HEK293 (cell line): ENCODE data around the gene FRMD4B.

Experiments
- CTCF ChIA-PET: fragments of 350-600 bp; formaldehyde crosslinking; extraction: SDS; loops from one replicate; lab custom pipeline; 2021; ENCODE audit warnings: antibody characterized with exemption; lab: Yijun Ruan, JAX
- POLR2A ChIA-PET: fragments of 300-600 bp; formaldehyde crosslinking; extraction: SDS; loops from one replicate; lab custom pipeline; 2020; ENCODE audit warnings: antibody characterized with exemption, inconsistent platforms; lab: Yijun Ruan, JAX
- H3K27ac ChIP-seq: fragments of 200-500 bp; sonication (Bioruptor generic); 2 replicates; pipeline ENCODE4 v1.5.1; 2014; ENCODE audit warnings: low read depth, low read length, control low read depth, inconsistent platforms; ENCODE audit errors: extremely low read depth
- H3K36me3 ChIP-seq, 2 experiments: fragments of 200-500 bp in 1 of 2; sonication (Bioruptor generic) in 1 of 2; 1 replicate in 1 of 2; 2 replicates in 1 of 2; pipeline ENCODE4 v1.5.1; 2014 to 2017; ENCODE audit warnings: inconsistent platforms in 2 of 2, low read length in 2 of 2; ENCODE audit not compliant: control insufficient read depth in 2 of 2, insufficient read depth in 1 of 2
- H3K4me1 ChIP-seq: fragments of 200-500 bp; sonication (Bioruptor generic); 2 replicates; pipeline ENCODE4 v1.5.1; 2014; ENCODE audit warnings: mild to moderate bottlenecking, low read length, inconsistent platforms; ENCODE audit not compliant: control insufficient read depth, insufficient read depth
- H3K4me3 ChIP-seq: 2 replicates; pipeline ENCODE4 v1.5.1; 2011; ENCODE audit warnings: low read depth, mild to moderate bottlenecking, control low read depth, low read length, moderate library complexity
- H3K9me3 ChIP-seq: fragments of 200-500 bp; sonication (Bioruptor generic); 2 replicates; pipeline ENCODE4 v1.5.1; 2014; ENCODE audit warnings: low read depth, low read length, inconsistent platforms; ENCODE audit not compliant: control insufficient read depth, insufficient read depth
- BCL11A ChIP-seq: fragments of 450-650 bp; formaldehyde crosslinking; IDR thresholded peaks from 2 replicates; pipeline ENCODE4 v1.5.1; 2016; ENCODE audit warnings: low read depth, missing biosample characterization, missing genetic modification characterization
- EGR2 ChIP-seq: fragments of 450-650 bp; formaldehyde crosslinking; IDR thresholded peaks from 2 replicates; pipeline ENCODE4 v1.5.1; 2016; ENCODE audit warnings: low read depth, missing biosample characterization, missing genetic modification characterization
- GLI4 ChIP-seq: fragments of 450-650 bp; formaldehyde crosslinking; IDR thresholded peaks from 2 replicates; pipeline ENCODE4 v1.5.1; 2016; ENCODE audit warnings: missing biosample characterization, missing genetic modification characterization
- KLF16 ChIP-seq: fragments of 450-650 bp; formaldehyde crosslinking; IDR thresholded peaks from 2 replicates; pipeline ENCODE4 v1.5.1; 2017; ENCODE audit warnings: missing biosample characterization, missing genetic modification characterization
- PRDM1 ChIP-seq: fragments of 450-650 bp; formaldehyde crosslinking; IDR thresholded peaks from 2 replicates; pipeline ENCODE4; 2016; ENCODE audit warnings: missing biosample characterization, missing genetic modification characterization
- SALL2 ChIP-seq: fragments of 450-650 bp; formaldehyde crosslinking; IDR thresholded peaks from 2 replicates; pipeline ENCODE4 v1.5.0; 2017; ENCODE audit warnings: missing biosample characterization, mild to moderate bottlenecking, missing genetic modification characterization, borderline replicate concordance
- YY2 ChIP-seq: fragments of 450-650 bp; formaldehyde crosslinking; IDR thresholded peaks from 2 replicates; pipeline ENCODE4 v1.5.1; 2016; ENCODE audit warnings: missing biosample characterization, missing genetic modification characterization
- ZBTB1 ChIP-seq: fragments of 450-650 bp; formaldehyde crosslinking; IDR thresholded peaks from 2 replicates; pipeline ENCODE4 v1.5.1; 2016; ENCODE audit warnings: missing biosample characterization, missing genetic modification characterization
- ZBTB7A ChIP-seq: fragments of 450-650 bp; formaldehyde crosslinking; IDR thresholded peaks from 2 replicates; pipeline ENCODE4 v1.5.1; 2016; ENCODE audit warnings: low read depth, missing biosample characterization, missing genetic modification characterization
- ZFP37 ChIP-seq: fragments of 450-650 bp; formaldehyde crosslinking; IDR thresholded peaks from 2 replicates; pipeline ENCODE4 v1.5.1; 2016; ENCODE audit warnings: missing biosample characterization, missing genetic modification characterization
- ZFP41 ChIP-seq: fragments of 450-650 bp; formaldehyde crosslinking; IDR thresholded peaks from 2 replicates; pipeline ENCODE4 v1.5.1; 2016; ENCODE audit warnings: missing biosample characterization, missing genetic modification characterization, borderline replicate concordance
- ZFP69B ChIP-seq: fragments of 450-650 bp; formaldehyde crosslinking; IDR thresholded peaks from 2 replicates; pipeline ENCODE4 v1.5.1; 2016; ENCODE audit warnings: missing biosample characterization, missing genetic modification characterization
- ZNF10 ChIP-seq: fragments of 450-650 bp; formaldehyde crosslinking; IDR thresholded peaks from 2 replicates; pipeline ENCODE4 v1.5.1; 2017; ENCODE audit warnings: missing biosample characterization, missing genetic modification characterization
- ZNF146 ChIP-seq: fragments of 450-650 bp; formaldehyde crosslinking; IDR thresholded peaks from 2 replicates; pipeline ENCODE4 v1.5.1; 2016; ENCODE audit warnings: missing biosample characterization, missing genetic modification characterization
- ZNF19 ChIP-seq: fragments of 450-650 bp; formaldehyde crosslinking; IDR thresholded peaks from 2 replicates; pipeline ENCODE4; 2016; ENCODE audit warnings: missing biosample characterization, missing genetic modification characterization, low read depth
- ZNF223 ChIP-seq: fragments of 450-650 bp; formaldehyde crosslinking; IDR thresholded peaks from 2 replicates; pipeline ENCODE4 v1.5.1; 2016; ENCODE audit warnings: missing biosample characterization, missing genetic modification characterization
- ZNF239 ChIP-seq: fragments of 450-650 bp; formaldehyde crosslinking; IDR thresholded peaks from 2 replicates; pipeline ENCODE4 v1.5.1; 2016; ENCODE audit warnings: missing biosample characterization, missing genetic modification characterization
- ZNF600 ChIP-seq: fragments of 450-650 bp; formaldehyde crosslinking; IDR thresholded peaks from 2 replicates; pipeline ENCODE4 v1.5.1; 2016; ENCODE audit warnings: missing biosample characterization, missing genetic modification characterization
- ZNF610 ChIP-seq: fragments of 450-650 bp; formaldehyde crosslinking; IDR thresholded peaks from 2 replicates; pipeline ENCODE4 v1.5.1; 2016; ENCODE audit warnings: missing biosample characterization, missing genetic modification characterization, borderline replicate concordance
- ZNF621 ChIP-seq: fragments of 450-650 bp; formaldehyde crosslinking; IDR thresholded peaks from 2 replicates; pipeline ENCODE4 v1.5.1; 2017; ENCODE audit warnings: missing biosample characterization, missing genetic modification characterization
- ZNF777 ChIP-seq: fragments of 450-650 bp; formaldehyde crosslinking; IDR thresholded peaks from 2 replicates; pipeline ENCODE4 v1.5.1; 2017; ENCODE audit warnings: missing biosample characterization, missing genetic modification characterization, borderline replicate concordance
- ZNF830 ChIP-seq: fragments of 450-650 bp; IDR thresholded peaks from 2 replicates; pipeline ENCODE4 v1.5.0; 2018; ENCODE audit warnings: missing biosample characterization, missing genetic modification characterization, low read depth, mild to moderate bottlenecking, moderate library complexity
- ZSCAN30 ChIP-seq: fragments of 450-650 bp; IDR thresholded peaks from 2 replicates; pipeline ENCODE4 v1.5.1; 2018; ENCODE audit warnings: missing biosample characterization, mild to moderate bottlenecking, missing genetic modification characterization, moderate library complexity
- TF ChIP-seq, protein P1 (sequence below): fragments of 450-650 bp; formaldehyde crosslinking; IDR thresholded peaks from 2 replicates; pipeline ENCODE4 v1.5.1; 2017; ENCODE audit warnings: missing biosample characterization, missing genetic modification characterization
- TF ChIP-seq, protein P2 (sequence below): IDR thresholded peaks from 2 replicates; pipeline ENCODE4 v1.6.1; 2011; ENCODE audit warnings: mild to moderate bottlenecking, low read depth, low read length, borderline replicate concordance
- TF ChIP-seq, protein P3 (sequence below): fragments of 450-650 bp; formaldehyde crosslinking; IDR thresholded peaks from 2 replicates; pipeline ENCODE4 v1.5.1; 2017; ENCODE audit warnings: missing biosample characterization, mild to moderate bottlenecking, missing genetic modification characterization, moderate library complexity

The FRMD4B gene

DNA sequence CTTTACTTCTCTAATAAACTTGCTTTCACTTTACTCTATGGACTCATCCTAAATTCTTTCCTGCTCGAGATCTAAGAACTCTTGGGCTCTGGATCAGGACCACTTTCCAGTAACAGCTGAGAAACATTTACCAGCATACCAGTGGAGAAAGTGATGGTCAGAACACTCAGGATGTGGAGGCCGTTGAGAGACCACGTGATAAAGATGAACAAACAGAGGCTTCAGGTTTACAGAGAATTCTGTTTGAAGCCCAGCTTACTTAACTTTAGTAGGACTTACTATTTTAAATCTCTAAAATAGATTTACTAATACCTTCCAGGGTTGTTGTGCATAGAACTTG, 57.0 kb downstream of the FRMD4B start:
- no peaks in the 10 kb centered on the region for H3K4me1 ChIP-seq
- H3K9me3 ChIP-seq = no peaks in the 10 kb centered on the region
- no peak overlapping the region for H3K27ac ChIP-seq
- H3K4me3 ChIP-seq = no peak overlapping the region
- ChIA-PET CTCF (no interaction called here), POLR2A (interaction anchor here (0.6 kb wide), 1 partner anchor 865 kb away, joined by 3 read pairs; no protein-coding TSS in a partner anchor)
- no peaks in the 10 kb centered on the region for H3K36me3 ChIP-seq
- no peak for TF ChIP-seq EGR2 (tag by site-specific recombination)
- TF ChIP-seq ZNF239 (tag by site-specific recombination) = no peak
- no peak for TF ChIP-seq ZNF19 (tag by site-specific recombination)
- TF ChIP-seq YY2 (tag by site-specific recombination) = no peak
- no peak for TF ChIP-seq ZBTB1 (tag by site-specific recombination)
- TF ChIP-seq ZNF146 = no peak
- TF ChIP-seq ZNF223 (tag by site-specific recombination) = no peak
- TF ChIP-seq ZFP69B (tag by site-specific recombination) = no peak
- TF ChIP-seq, protein P1, sequence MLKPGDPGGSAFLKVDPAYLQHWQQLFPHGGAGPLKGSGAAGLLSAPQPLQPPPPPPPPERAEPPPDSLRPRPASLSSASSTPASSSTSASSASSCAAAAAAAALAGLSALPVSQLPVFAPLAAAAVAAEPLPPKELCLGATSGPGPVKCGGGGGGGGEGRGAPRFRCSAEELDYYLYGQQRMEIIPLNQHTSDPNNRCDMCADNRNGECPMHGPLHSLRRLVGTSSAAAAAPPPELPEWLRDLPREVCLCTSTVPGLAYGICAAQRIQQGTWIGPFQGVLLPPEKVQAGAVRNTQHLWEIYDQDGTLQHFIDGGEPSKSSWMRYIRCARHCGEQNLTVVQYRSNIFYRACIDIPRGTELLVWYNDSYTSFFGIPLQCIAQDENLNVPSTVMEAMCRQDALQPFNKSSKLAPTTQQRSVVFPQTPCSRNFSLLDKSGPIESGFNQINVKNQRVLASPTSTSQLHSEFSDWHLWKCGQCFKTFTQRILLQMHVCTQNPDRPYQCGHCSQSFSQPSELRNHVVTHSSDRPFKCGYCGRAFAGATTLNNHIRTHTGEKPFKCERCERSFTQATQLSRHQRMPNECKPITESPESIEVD (tag by site-specific recombination) = no peak
- TF ChIP-seq ZSCAN30 = no peak
- no peak for TF ChIP-seq BCL11A (tag by site-specific recombination)
- TF ChIP-seq ZNF10 (tag by site-specific recombination) = no peak
- TF ChIP-seq ZNF610 (tag by site-specific recombination) = no peak
- TF ChIP-seq ZNF830 (tag by site-specific recombination) = no peak
- TF ChIP-seq ZNF600 (tag by site-specific recombination) = no peak
- no peak for TF ChIP-seq ZFP41

DNA sequence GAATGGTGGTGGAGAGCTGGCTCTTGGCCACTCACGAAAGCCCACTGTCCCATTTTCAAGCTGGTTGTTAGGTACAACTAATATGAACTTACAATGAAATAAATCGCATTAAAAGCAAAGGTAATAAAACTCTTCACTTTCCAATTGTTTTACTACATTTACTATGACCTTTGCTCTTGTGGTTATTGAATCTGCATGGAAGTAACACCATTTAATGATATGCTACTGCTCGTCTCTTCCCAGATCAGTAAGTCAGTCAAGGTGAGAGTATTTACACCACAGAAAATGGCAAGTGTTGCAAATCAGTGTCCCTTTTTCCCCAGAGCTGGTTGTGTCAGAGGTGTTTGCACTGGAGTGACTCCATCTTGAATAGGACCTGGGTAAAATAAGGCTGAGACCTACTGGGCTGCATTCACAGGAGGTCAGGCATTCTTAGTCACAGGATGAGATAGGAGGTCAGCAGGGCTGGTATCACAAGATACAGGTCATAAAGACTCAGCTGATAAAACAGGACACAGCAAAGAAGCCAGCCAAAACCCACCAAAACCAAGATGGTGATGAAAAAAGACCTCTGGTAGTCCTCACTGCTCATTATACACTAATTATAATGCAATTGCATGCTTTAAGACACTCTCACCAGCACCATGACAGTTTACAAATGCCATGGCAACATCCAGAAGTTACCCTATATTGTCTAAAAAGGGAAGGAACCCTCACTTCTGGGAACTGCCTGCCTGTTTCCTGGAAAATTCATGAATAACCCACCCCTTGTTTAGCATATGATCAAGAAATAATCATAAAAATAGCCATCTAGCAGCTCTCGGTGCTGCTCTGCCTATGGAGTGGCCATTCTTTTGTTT, 57.6 kb downstream of the FRMD4B start:
- no peak overlapping the region for H3K27ac ChIP-seq
- CTCF ChIA-PET = interaction anchor here (0.7 kb wide), 1 partner anchor 82 kb away, joined by 3 read pairs; no protein-coding TSS in a partner anchor

More for the DNA sequence above, 57.6 kb downstream of the FRMD4B start:
- Histone ChIP-seq H3K9me3 (no peaks in the 10 kb centered on the region), H3K36me3 (no peaks in the 10 kb centered on the region), H3K4me3 (no peak overlapping the region), H3K4me1 (no peaks in the 10 kb centered on the region)
- TF ChIP-seq, protein P2, sequence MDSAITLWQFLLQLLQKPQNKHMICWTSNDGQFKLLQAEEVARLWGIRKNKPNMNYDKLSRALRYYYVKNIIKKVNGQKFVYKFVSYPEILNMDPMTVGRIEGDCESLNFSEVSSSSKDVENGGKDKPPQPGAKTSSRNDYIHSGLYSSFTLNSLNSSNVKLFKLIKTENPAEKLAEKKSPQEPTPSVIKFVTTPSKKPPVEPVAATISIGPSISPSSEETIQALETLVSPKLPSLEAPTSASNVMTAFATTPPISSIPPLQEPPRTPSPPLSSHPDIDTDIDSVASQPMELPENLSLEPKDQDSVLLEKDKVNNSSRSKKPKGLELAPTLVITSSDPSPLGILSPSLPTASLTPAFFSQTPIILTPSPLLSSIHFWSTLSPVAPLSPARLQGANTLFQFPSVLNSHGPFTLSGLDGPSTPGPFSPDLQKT = no peak
- TF ChIP-seq ZBTB7A (no peak), GLI4 (tag by site-specific recombination) (no peak), KLF16 (no peak), ZNF621 (tag by site-specific recombination) (no peak), PRDM1 (no peak), ZFP37 (tag by site-specific recombination) (no peak), SALL2 (tag by site-specific recombination) (no peak), ZNF777 (tag by site-specific recombination) (no peak)
- TF ChIP-seq, protein P3, sequence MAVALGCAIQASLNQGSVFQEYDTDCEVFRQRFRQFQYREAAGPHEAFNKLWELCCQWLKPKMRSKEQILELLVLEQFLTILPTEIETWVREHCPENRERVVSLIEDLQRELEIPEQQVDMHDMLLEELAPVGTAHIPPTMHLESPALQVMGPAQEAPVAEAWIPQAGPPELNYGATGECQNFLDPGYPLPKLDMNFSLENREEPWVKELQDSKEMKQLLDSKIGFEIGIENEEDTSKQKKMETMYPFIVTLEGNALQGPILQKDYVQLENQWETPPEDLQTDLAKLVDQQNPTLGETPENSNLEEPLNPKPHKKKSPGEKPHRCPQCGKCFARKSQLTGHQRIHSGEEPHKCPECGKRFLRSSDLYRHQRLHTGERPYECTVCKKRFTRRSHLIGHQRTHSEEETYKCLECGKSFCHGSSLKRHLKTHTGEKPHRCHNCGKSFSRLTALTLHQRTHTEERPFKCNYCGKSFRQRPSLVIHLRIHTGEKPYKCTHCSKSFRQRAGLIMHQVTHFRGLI (tag by site-specific recombination) = no peak
- POLR2A ChIA-PET = no interaction called here
